Fibroblast of skin of left quadriceps (primary cell): Measurements from ENCODE around the gene GRM2.
"Not testable (repeated sequence)": the region's sequence is repeated elsewhere in the genome, so short reads cannot be mapped to it uniquely, and the experiment has no call there.

Experiments used
- DNase-seq, 2 experiments: peaks; one replicate each; pipeline ENCODE4 v3.0.0-alpha.2; 2013; ENCODE audit warnings: low read depth in 2 of 2

Gene GRM2

GRCh38 chr3:51722362-51722761, 15.5 kb downstream of the GRM2 start:
- no peak for DNase-seq

GRCh38 chr3:51727500-51727899, 20.6 kb downstream of the GRM2 start:
- no peak for DNase-seq

- no peak for DNase-seq
Observed at GRCh38 chr3:51729042-51729633, 22.3 kb downstream of the GRM2 start.

GRCh38 chr3:51733859-51734571, 27.1 kb downstream of the GRM2 start:
- DNase-seq = no peak

GRCh38 chr3:51734572-51734907, 27.7 kb downstream of the GRM2 start:
- no peak for DNase-seq

- no peak for DNase-seq
Observed at GRCh38 chr3:51735039-51735438, 28.2 kb downstream of the GRM2 start.

GRCh38 chr3:51735950-51736349, 29.1 kb downstream of the GRM2 start:
- DNase-seq = no peak

- no peak for DNase-seq
Observed at GRCh38 chr3:51739110-51739509, 32.2 kb downstream of the GRM2 start.

- not testable (repeated sequence) for DNase-seq
Observed at GRCh38 chr3:51742320-51742719, 35.5 kb downstream of the GRM2 start.

- not testable (repeated sequence) for DNase-seq
Observed at GRCh38 chr3:51742978-51743377, 36.1 kb downstream of the GRM2 start.

- no peak for DNase-seq
Observed at GRCh38 chr3:51747840-51748239, 41.0 kb downstream of the GRM2 start.

- no peak for DNase-seq
Observed at GRCh38 chr3:51748327-51748726, 41.5 kb downstream of the GRM2 start.

GRCh38 chr3:51750878-51751277, 44.0 kb downstream of the GRM2 start:
- DNase-seq = no peak

GRCh38 chr3:51751287-51751686, 44.4 kb downstream of the GRM2 start:
- DNase-seq = no peak

- DNase-seq = not testable (repeated sequence)
Observed at GRCh38 chr3:51753763-51754750, 47.2 kb downstream of the GRM2 start.

- no peak for DNase-seq
Observed at GRCh38 chr3:51759203-51759602, 52.3 kb downstream of the GRM2 start.
